Heart left ventricle (tissue), 16 donors: ENCODE results near the gene SFR1. TPM values are rescaled to one million over a fixed set of nuclear protein-coding genes. Genes with fewer than 3 reads are reported as not detected.

ENCODE experiments used
- ATAC-seq, 4 donors: fragments of 200-7000 bp; cut with Tn5 transposase; one replicate each; pipeline ENCODE4 v1.9.1; 2020 to 2022; ENCODE audit warnings: moderate library complexity in 4 of 4, mild to moderate bottlenecking in 3 of 4, moderate number of reproducible peaks in 1 of 4
- DNase-seq, 5 donors: peaks; one replicate each; pipeline ENCODE4 v3.0.0-alpha.2; 2020
- H3K27ac ChIP-seq, 12 donors: fragments of 200-600 bp; sonication (generic) in 4 of 12; one replicate each; pipeline versions ENCODE4 v1.5.0 to v1.8.0; 2016 to 2022; ENCODE audit warnings: mild to moderate bottlenecking in 2 of 12
- H3K27me3 ChIP-seq, 9 donors: fragments of 200-600 bp; sonication (generic) in 2 of 9; one replicate each; pipeline versions ENCODE4 v1.5.1 to v1.8.0; 2016 to 2022; ENCODE audit warnings: mild to moderate bottlenecking in 3 of 9
- H3K36me3 ChIP-seq, 9 donors: fragments of 200-600 bp; sonication (generic) in 2 of 9; one replicate each; pipeline versions ENCODE4 v1.5.0 to v1.8.0; 2018 to 2022; ENCODE audit warnings: mild to moderate bottlenecking in 2 of 9
- H3K4me1 ChIP-seq, 12 donors: fragments of 200-600 bp; sonication (generic) in 4 of 12; one replicate each; pipeline versions ENCODE4 v1.5.0 to v1.8.0; 2016 to 2022; ENCODE audit warnings: mild to moderate bottlenecking in 3 of 12
- H3K4me3 ChIP-seq, 12 donors: fragments of 200-600 bp; sonication (generic) in 4 of 12; one replicate each; pipeline versions ENCODE4 v1.5.0 to v1.8.0; 2017 to 2022; ENCODE audit warnings: mild to moderate bottlenecking in 9 of 12, moderate library complexity in 4 of 12
- H3K9me3 ChIP-seq, 12 donors: fragments of 200-600 bp; sonication (generic) in 4 of 12; one replicate each; pipeline versions ENCODE4 v1.5.0 to v1.8.0; 2016 to 2022; ENCODE audit warnings: mild to moderate bottlenecking in 1 of 12
- CTCF ChIP-seq, 12 donors: fragments of 200-600 bp; sonication (generic) in 4 of 12; IDR thresholded peaks; one replicate each; pipeline versions ENCODE4 v1.5.0 to v1.8.0; 2018 to 2022; ENCODE audit warnings: antibody characterized with exemption in 12 of 12, mild to moderate bottlenecking in 5 of 12
- POLR2A ChIP-seq, 2 donors: fragments of 450-650 bp; IDR thresholded peaks; one replicate each; pipeline ENCODE4 v1.6.1; 2017; ENCODE audit warnings: antibody characterized with exemption in 2 of 2, mild to moderate bottlenecking in 2 of 2, moderate library complexity in 2 of 2
- WGBS, 4 donors: extraction: QIAGEN DNeasy Blood & Tissue Kit in 2 of 4; methylation state at CpG; one replicate each; pipeline versions ENCODE4 v1.1.5 to v1.1.7; 2013 to 2018; 5-methylcytosine and 5-hydroxymethylcytosine counted together
- intact Hi-C, 10 donors: fragments of 100-400 bp; cut with DNase I; formaldehyde crosslinking; loops; one replicate each; pipeline versions ENCODE4 v1.11.1 to v1.14.2; 2022
- polyA plus RNA-seq, 2 donors: library from polyadenylated mRNA; stranded (reverse); fragments of 200-250 nt; gene quantifications; one replicate each; pipeline ENCODE4 v1.2.3, GENCODE V29; 2013
- total RNA-seq, 9 donors: library from RNA; depleted of rRNA in 2 of 9; stranded (reverse); fragments of >200 nt in 2 of 9; fragmentation: NEBNext Ultra II Directional in 3 of 9; extraction: Animal tissue kit (Norgen Biotek cat#: 25700) in 3 of 9; gene quantifications; one replicate each; pipeline versions ENCODE4 v1.1.0 to v1.2.4, GENCODE V29; 2016 to 2023
- donor health status: ischemic (EF 13 %, LVEDD 7.1; RV severe dilation, severe dysfunction).
- donor health status: healthy with polysubstance abuse.
- donor health status: DM: no; HTN: yes; CAD: no.
- donor health status: DM: no; HTN: no; CAD: no.
- donor health status: ischemic (EF 25% LVEDD 6.9; RV normal size, moderate dysfunction).
- donor health status: ischemic (EF 25% LVEDD 5.7; RV mildly dilated, moderate dysfunction).
- donor health status: healthy.
- donor health status: DM: yes; HTN: yes; CAD: no.
- donor health status: ischemic (EF 35%, LVEDD 5.7; RV mildly dilated, moderate dysfunction).
- donor health status: nonischemic (EF 11% LVEDD 7.7; RV severe dilation, severe dysfunction).
- donor health status: DM: yes; HTN: yes; CAD: no.
- donor health status: PGD.
- donor health status: ischemic (EF 29% LVEDD 5.4; RV normal size, mild dysfunction).
- donor health status: nonischemic (EF 23%, LVEDD 6.1; RV moderate dilation, normal function).

SFR1 gene
- total and polyA plus RNA-seq, 11 donors: 5.4 to 10.1 (median 7.6) TPM

DNA sequence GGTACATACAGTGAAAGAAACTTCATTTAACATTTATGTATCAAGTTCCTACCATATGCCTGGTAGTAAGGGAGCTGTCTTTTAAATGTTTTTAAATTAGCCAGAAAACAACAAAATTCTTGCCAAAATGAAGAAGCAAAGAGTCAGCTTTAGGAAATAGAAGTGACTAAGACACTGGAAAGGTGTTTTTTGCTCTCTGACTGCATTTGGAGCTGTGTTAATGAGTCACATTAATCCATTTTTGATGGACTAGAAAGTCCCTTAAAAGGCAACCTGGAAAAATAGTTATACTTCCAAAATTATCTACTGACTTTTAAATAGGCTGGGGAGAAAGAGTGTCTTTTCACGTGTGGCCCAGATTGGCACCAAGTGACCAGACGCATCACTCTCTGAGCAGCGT lies 32.4 kb upstream of the SFR1 start:
- no peak for ATAC-seq
- Histone ChIP-seq H3K27ac (no peak overlapping the region), H3K36me3 (no peaks in the 10 kb centered on the region), H3K27me3 (no peaks in the 10 kb centered on the region), H3K4me3 (no peak overlapping the region), H3K9me3 (no peaks in the 10 kb centered on the region), H3K4me1 (no peaks in the 10 kb centered on the region)
- WGBS, 4 donors: 79 to 84% (median 82%) methylated on average over 3 of the region's 3 CpGs
- TF ChIP-seq CTCF (IDR thresholded peaks at IDR 0.05) (no peak), POLR2A (IDR thresholded peaks at IDR 0.05) (no peak)
- intact Hi-C loops: no loop called here
- DNase-seq: no peak

DNA sequence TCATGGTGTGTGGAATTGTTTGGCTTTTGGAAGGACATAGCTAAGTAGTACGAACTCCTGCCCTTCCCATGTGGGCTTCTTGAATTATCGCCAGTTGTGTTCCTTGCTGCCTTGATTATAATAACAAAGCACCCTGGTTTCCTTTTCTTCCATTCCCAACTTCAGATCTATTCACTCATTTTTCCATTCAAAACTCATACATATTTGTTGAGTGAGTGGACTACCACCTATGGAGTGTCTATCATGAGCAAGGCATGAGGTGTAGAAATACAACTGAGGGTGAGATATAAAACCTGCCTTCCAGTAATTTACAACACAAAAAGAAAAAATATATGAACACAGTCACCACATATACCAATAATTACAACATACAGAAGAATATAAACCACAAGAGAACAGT lies 31.4 kb upstream of the SFR1 start:
- ATAC-seq (no peak), DNase-seq (no peak)
- H3K4me3 ChIP-seq: no peak overlapping the region
- whole genome bisulfite sequencing, 4 donors: 49 to 72% (median 66%) methylated on average over 2 of the region's 2 CpGs
- no peak overlapping the region for H3K27ac ChIP-seq
- intact Hi-C loops: no loop called here
- TF ChIP-seq POLR2A (IDR thresholded peaks at IDR 0.05) (no peak), CTCF (IDR thresholded peaks at IDR 0.05) (no peak)
- H3K27me3 ChIP-seq: no peaks in the 10 kb centered on the region
- no peaks in the 10 kb centered on the region for H3K9me3 ChIP-seq
- H3K36me3 ChIP-seq: no peaks in the 10 kb centered on the region
- no peaks in the 10 kb centered on the region for H3K4me1 ChIP-seq

DNA sequence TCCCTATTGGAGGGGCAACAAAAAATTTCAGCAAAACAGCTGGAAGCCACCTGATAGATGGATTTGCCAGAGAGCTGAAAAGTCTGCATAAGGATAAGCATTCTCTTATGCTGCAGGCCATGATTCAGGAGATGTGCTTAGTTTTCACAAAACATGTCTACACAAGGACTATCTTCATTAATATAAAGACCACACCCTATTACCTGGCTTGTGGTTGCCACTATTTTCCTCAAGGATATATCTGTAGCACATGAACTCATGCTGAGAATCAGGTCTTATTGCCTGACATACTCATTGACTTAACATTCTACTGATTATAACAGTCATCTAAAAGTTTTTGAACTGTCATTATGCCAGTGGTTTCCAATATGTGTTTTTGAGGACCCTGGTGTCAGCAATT lies 29.2 kb upstream of the SFR1 start:
- Histone ChIP-seq H3K4me1 (no peaks in the 10 kb centered on the region), H3K36me3 (no peaks in the 10 kb centered on the region), H3K27ac (no peak overlapping the region), H3K4me3 (no peak overlapping the region), H3K9me3 (peaks cover 0 to 8% (median 0%) of the 10 kb centered on the region in 12 donors), H3K27me3 (no peaks in the 10 kb centered on the region)
- ATAC-seq (no peak), DNase-seq (no peak)
- TF ChIP-seq CTCF (IDR thresholded peaks at IDR 0.05) (no peak), POLR2A (IDR thresholded peaks at IDR 0.05) (no peak)
- intact Hi-C loops: no loop called here

DNA sequence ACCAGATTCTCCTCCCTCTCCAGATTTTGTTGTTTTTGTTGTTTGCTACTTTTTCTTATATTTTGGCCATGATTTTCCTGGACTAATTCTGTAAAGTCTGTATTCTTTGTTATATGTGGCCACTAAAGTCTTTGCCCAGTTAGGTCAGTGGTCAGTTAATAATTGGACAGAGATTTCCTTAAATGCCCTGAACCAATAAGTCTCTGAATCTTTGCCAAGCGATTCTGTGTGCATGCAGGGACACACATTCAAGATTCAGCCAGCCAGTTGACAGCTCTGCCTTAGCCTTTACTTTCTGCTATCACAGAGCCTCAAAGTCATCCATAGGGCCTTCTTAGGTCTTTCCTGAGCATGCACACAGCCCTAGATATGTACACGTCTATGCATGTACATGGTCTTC lies 25.3 kb upstream of the SFR1 start:
- DNase-seq (no peak), ATAC-seq (no peak)
- Histone ChIP-seq H3K27me3 (no peaks in the 10 kb centered on the region), H3K4me1 (no peaks in the 10 kb centered on the region), H3K27ac (no peak overlapping the region), H3K36me3 (no peaks in the 10 kb centered on the region), H3K9me3 (peaks cover 0 to 8% (median 0%) of the 10 kb centered on the region in 12 donors), H3K4me3 (no peak overlapping the region)
- no peak for TF ChIP-seq POLR2A (IDR thresholded peaks at IDR 0.05)
- no peak for TF ChIP-seq CTCF (IDR thresholded peaks at IDR 0.05)
- intact Hi-C loops: no loop called here
- WGBS, 4 donors: 88 to 94% (median 91%) methylated on average over 2 of the region's 2 CpGs
